ENCODE data around the gene RGS18. TPM values are rescaled to one million over a fixed set of nuclear protein-coding genes. Genes with fewer than 3 reads are reported as not detected.

The RGS18 gene
- total RNA-seq, 1 experiment from 2014 or later = not detected

DNA sequence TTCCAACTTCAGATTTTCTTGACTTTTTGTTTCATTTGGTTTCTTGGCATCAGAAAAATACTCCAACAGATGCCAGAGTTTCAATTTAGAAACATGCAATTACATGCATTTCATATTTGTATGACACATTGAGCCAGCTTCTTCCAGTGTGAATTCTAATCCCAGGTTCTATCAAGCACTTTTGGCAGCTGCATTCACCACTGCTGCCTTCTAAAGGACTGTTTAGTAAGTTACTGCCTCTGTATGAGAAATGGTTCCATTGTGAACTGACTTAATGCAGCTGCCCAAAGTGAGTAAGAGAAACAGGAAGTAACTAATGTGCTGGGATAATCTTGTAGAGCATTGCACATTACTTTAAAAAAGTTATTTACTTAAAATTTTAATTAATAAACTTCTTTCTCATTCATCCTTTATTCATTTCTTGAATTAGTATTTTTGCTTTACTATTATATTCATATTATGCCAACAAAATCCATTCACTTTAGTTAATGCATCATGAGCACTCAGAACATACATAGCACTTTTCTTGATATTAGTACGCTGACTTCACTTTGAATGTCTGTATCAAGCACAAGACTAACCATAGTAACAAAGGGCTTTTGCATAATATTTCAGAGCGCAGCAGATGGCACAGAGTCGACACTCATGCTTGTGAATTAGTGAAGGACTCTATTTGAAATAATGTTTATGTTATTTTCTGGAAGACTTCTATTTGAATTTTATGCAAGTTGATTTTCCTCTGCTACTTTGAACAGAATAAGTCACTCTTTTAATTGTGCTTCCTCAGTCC lies 9.8 kb downstream of the RGS18 start:
- H3K4me3 Mint-ChIP-seq = no peak overlapping the region
- Histone ChIP-seq H3K56ac (ENCODE audit: insufficient read length, low read depth, low read length) (no peak overlapping the region), H2AFZ (ENCODE audit: low read length) (no peak overlapping the region), H2BK120ac (ENCODE audit: low read depth, low read length, poor library complexity, severe bottlenecking) (no peak overlapping the region), H4K5ac (ENCODE audit: insufficient read length, low read depth, low read length) (no peak overlapping the region), H2AK5ac (ENCODE audit: insufficient read length, low read length) (no peak overlapping the region), H3K18ac (ENCODE audit: insufficient read length, low read depth, low read length) (no peak overlapping the region), H3K79me1 (ENCODE audit: insufficient read depth, low read depth, low read length, poor library complexity, severe bottlenecking) (no peaks in the 10 kb centered on the region), H3K79me2 (ENCODE audit: insufficient read depth, low read length) (no peaks in the 10 kb centered on the region), H3K9ac (ENCODE audit: extremely low read depth, insufficient read length, low read length) (no peak overlapping the region), H2BK20ac (ENCODE audit: low read depth, low read length, poor library complexity, severe bottlenecking) (no peak overlapping the region), H4K91ac (ENCODE audit: insufficient read length, low read depth, low read length) (no peak overlapping the region), H3K23ac (ENCODE audit: insufficient read length, low read depth, low read length) (no peak overlapping the region), H3K27ac (ENCODE audit: insufficient read length, low read depth, low read length) (no peak overlapping the region), H4K20me1 (ENCODE audit: control insufficient read depth, insufficient read depth, insufficient read length) (no peaks in the 10 kb centered on the region), H3K23me2 (ENCODE audit: insufficient read length, low read depth, low read length, poor library complexity, severe bottlenecking) (no peaks in the 10 kb centered on the region), H2BK15ac (ENCODE audit: low read depth, low read length) (no peak overlapping the region), H3K4ac (ENCODE audit: low read depth, low read length) (no peak overlapping the region), H4K8ac (replicated peaks; ENCODE audit: insufficient read length, low read depth, low read length) (no peak overlapping the region), H3K4me2 (ENCODE audit: insufficient read depth, insufficient read length, low read length) (no peak overlapping the region), H3K9me3 (ENCODE audit: control insufficient read depth, low read depth, low read length) (no peaks in the 10 kb centered on the region), H2BK5ac (ENCODE audit: insufficient read length, low read length) (no peak overlapping the region), H3K14ac (ENCODE audit: insufficient read depth, low read length) (no peak overlapping the region), H3K4me1 (ENCODE audit: insufficient read depth, low read length) (no peaks in the 10 kb centered on the region), H2BK12ac (ENCODE audit: insufficient read length, low read depth, low read length) (no peak overlapping the region), H3T11ph (ENCODE audit: low read length) (no peak overlapping the region), H3K27me3 (ENCODE audit: insufficient read depth, low read length) (no peaks in the 10 kb centered on the region)
- H3K27ac Mint-ChIP-seq = no peak overlapping the region; a peak in 1 of 7 replicates
- no peaks in the 10 kb centered on the region for H3K27me3 Mint-ChIP-seq (ENCODE audit: low read depth)
- TF ChIP-seq, protein P1, sequence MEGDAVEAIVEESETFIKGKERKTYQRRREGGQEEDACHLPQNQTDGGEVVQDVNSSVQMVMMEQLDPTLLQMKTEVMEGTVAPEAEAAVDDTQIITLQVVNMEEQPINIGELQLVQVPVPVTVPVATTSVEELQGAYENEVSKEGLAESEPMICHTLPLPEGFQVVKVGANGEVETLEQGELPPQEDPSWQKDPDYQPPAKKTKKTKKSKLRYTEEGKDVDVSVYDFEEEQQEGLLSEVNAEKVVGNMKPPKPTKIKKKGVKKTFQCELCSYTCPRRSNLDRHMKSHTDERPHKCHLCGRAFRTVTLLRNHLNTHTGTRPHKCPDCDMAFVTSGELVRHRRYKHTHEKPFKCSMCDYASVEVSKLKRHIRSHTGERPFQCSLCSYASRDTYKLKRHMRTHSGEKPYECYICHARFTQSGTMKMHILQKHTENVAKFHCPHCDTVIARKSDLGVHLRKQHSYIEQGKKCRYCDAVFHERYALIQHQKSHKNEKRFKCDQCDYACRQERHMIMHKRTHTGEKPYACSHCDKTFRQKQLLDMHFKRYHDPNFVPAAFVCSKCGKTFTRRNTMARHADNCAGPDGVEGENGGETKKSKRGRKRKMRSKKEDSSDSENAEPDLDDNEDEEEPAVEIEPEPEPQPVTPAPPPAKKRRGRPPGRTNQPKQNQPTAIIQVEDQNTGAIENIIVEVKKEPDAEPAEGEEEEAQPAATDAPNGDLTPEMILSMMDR (conservative IDR thresholded peaks at IDR 0.05) = no peak
- H3K36me3 Mint-ChIP-seq (ENCODE audit: insufficient read depth in 1 of 3, low read depth in 3 of 3) = peaks cover 4 to 10% (median 6%) of the 10 kb centered on the region in 3 experiments; a peak in 4 of 7 replicates
- no peak for DNase-seq
- H3K4me1 Mint-ChIP-seq = peaks cover 0 to 4% of the 10 kb centered on the region in 2 experiments; a peak in 2 of 4 replicates
- WGBS (ENCODE audit: extremely low coverage, insufficient read length, low lambda C conversion rate) = no CpG with 5 or more reads among the region's 3 CpGs
- peaks cover 8 to 13% of the 10 kb centered on the region in 2 experiments for H3K9me3 Mint-ChIP-seq

Data from H9 (cell line).